BLaER1 treated with 17β-estradiol and CSF1 and Interleukin-3, amounts not matched to agents 10 nM and 100 nM (cell line): Measurements from ENCODE around the gene CRELD2.

Source experiments
- H3K27ac ChIP-seq, 11 experiments: shearing (Covaris generic); formaldehyde crosslinking; 2 replicates each; pipeline ENCODE4 v1.8.1; 2022
- H3K27me3 ChIP-seq, 11 experiments: shearing (Covaris generic); formaldehyde crosslinking; 2 replicates each; pipeline ENCODE4 v1.8.1; 2022
- H3K36me3 ChIP-seq, 11 experiments: shearing (Covaris generic); formaldehyde crosslinking; 2 replicates each; pipeline ENCODE4 v1.8.1; 2022
- H3K4me1 ChIP-seq, 10 experiments: shearing (Covaris generic); formaldehyde crosslinking; 2 replicates each; pipeline ENCODE4 v1.8.1; 2022
- H3K4me2 ChIP-seq, 11 experiments: shearing (Covaris generic); formaldehyde crosslinking; 2 replicates each; pipeline ENCODE4 v1.8.1; 2022
- H3K4me3 ChIP-seq, 10 experiments: shearing (Covaris generic); formaldehyde crosslinking; 2 replicates each; pipeline ENCODE4 v1.8.1; 2022
- H3K9ac ChIP-seq, 11 experiments: shearing (Covaris generic); formaldehyde crosslinking; 2 replicates each; pipeline ENCODE4 v1.8.1; 2022
- H3K9me3 ChIP-seq, 11 experiments: shearing (Covaris generic); formaldehyde crosslinking; replicated peaks in 1 of 11; 2 replicates each; pipeline ENCODE4 v1.8.1; 2022
- H4K20me1 ChIP-seq, 11 experiments: shearing (Covaris generic); formaldehyde crosslinking; 2 replicates each; pipeline ENCODE4 v1.8.1; 2022
- Cebpa-rat ChIP-seq, 11 experiments: shearing (Covaris generic); IDR thresholded peaks; 2 replicates each; pipeline ENCODE4 v1.8.1; 2022

The CRELD2 gene

DNA sequence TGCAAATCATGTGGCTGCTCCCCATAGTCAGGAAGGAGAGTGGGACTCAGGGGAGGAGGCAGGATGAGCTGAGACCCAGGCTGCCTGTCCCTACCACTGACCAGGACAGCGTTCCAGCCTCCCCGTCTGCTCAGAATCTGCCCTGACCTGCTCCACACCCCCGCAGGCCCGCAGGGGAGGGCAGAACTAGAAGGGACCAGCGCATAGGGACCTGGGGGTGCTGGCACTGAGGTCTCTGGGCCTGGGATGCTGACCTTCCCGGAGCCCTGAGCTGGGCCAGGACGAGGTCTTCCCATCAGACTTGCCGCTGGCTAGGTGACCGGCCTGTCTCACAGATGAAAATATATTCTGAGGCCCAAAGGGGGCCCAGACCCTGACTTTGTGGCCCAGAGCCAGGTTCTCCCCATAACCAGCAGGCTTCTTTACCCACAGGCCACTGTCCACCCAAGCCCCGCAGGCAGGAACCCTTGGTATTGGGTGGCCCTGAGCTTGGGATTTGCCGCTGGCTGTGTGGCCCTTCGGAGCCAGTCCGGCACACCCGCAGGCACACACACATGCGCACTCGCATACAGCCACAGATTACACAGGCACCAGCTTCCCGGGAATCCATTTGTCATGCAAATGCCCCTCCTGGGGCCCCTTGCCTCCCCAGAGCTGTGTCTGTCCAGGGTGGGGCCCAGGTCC lies 28.3 kb downstream of the CRELD2 start:
- peaks cover 0 to 5% (median 0%) of the 10 kb centered on the region in 11 experiments; a peak in 2 of 22 replicates for H4K20me1 ChIP-seq
- peaks cover 13 to 78% (median 54%) of the 10 kb centered on the region in 10 experiments; a peak in 19 of 20 replicates for H3K4me1 ChIP-seq
- H3K27ac ChIP-seq = peak overlapping the region in 1 of 11 experiments; percentile 25; a peak in 1 of 22 replicates

DNA sequence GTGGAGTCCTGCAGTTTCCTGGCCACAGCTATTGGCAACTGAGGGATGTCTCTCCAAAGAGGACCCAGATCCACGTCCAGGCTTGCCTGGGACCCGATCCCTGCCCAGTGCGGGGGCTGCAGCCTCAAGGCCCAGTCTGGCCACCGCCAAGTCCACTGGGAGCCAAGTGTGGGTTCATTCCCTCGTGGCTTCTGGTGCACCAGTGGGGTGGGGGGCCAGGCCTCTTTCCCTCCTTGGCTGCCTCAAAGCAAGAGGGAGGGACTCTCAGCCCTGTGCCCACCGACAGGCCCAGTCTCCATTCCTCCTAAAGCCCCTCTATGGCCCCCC lies 28.8 kb downstream of the CRELD2 start:
- H4K20me1 ChIP-seq = peaks cover 0 to 5% (median 0%) of the 10 kb centered on the region in 11 experiments; a peak in 2 of 22 replicates
- H3K4me2 ChIP-seq = peak overlapping the region in 7 of 11 experiments; percentile 23 to 68 (median 48); a peak in 11 of 22 replicates
- H3K9ac ChIP-seq = peak overlapping the region in 2 of 11 experiments; percentile 36 to 44; a peak in 3 of 22 replicates
- no peaks in the 10 kb centered on the region for H3K36me3 ChIP-seq
- TF ChIP-seq Cebpa-rat (IDR thresholded peaks at IDR 0.05) = no peak
- no peaks in the 10 kb centered on the region for H3K9me3 ChIP-seq
- no peak overlapping the region for H3K27ac ChIP-seq
- H3K4me1 ChIP-seq = peaks cover 17 to 79% (median 59%) of the 10 kb centered on the region in 10 experiments; a peak in 19 of 20 replicates
- H3K27me3 ChIP-seq = no peaks in the 10 kb centered on the region
- H3K4me3 ChIP-seq = no peak overlapping the region

More for the DNA sequence above, 28.3 kb downstream of the CRELD2 start:
- Histone ChIP-seq H3K36me3 (no peaks in the 10 kb centered on the region), H3K9me3 (peaks cover 0 to 3% (median 0%) of the 10 kb centered on the region in 11 experiments; a peak in 2 of 22 replicates), H3K4me3 (no peak overlapping the region), H3K27me3 (no peaks in the 10 kb centered on the region), H3K4me2 (peak overlapping the region in 7 of 11 experiments; percentile 23 to 68 (median 58); a peak in 9 of 22 replicates), H3K9ac (peak overlapping the region in 3 of 11 experiments; percentile 9 to 36 (median 10); a peak in 4 of 22 replicates)
- no peak for TF ChIP-seq Cebpa-rat (IDR thresholded peaks at IDR 0.05)

DNA sequence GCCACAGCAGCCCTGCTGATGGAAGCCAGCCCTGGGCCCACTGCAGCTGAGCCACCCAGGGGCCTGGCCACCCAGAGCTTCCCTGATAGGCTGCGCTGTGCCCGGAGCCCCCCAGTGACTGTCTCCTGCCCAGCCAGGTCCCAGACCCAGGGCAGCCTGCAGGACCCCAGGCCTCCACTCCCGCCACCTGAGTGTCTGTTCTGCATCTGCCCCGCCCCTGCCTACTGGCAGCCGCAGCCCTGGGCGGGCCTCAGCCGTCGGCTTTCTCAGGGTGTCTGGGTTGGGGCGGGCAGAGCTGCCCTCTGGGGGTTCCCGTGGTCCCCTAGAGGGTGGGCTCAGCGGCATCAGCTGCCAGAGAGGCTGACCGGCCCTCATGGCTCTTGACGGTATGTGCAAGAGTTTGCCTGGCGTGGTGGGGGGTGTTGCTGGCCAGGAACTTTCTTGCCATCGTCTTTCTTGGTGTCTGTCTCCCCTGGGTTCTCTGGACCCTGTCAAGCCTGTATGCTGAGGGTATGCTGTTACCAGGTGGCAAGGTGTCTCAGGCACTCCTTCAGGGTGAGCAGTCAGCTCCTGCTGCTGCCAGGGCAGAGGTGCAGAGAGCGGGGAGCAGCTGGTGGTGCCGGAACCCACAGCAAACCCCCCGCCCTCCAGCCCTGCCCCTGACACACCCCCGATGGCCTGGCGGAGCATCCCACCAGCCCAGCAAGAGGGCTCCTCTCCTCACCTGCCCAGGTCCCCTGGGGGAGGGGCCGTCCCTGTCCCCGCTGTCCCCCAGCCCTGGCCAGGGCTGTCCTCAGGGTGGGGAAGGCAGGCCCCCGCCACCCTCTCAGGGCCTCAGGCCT lies 29.9 kb downstream of the CRELD2 start:
- H3K36me3 ChIP-seq = no peaks in the 10 kb centered on the region
- H3K4me2 ChIP-seq = peak overlapping the region in 9 of 11 experiments; percentile 18 to 68 (median 46); a peak in 17 of 22 replicates
- H4K20me1 ChIP-seq = peaks cover 0 to 10% (median 0%) of the 10 kb centered on the region in 11 experiments; a peak in 2 of 22 replicates
- H3K27me3 ChIP-seq = no peaks in the 10 kb centered on the region
- no peak for TF ChIP-seq Cebpa-rat (IDR thresholded peaks at IDR 0.05)
- no peak overlapping the region for H3K27ac ChIP-seq
- peak overlapping the region in 6 of 11 experiments; percentile 19 to 56 (median 37); a peak in 5 of 22 replicates for H3K9ac ChIP-seq
- H3K9me3 ChIP-seq = no peaks in the 10 kb centered on the region
- no peak overlapping the region for H3K4me3 ChIP-seq
- H3K4me1 ChIP-seq = peaks cover 25 to 85% (median 70%) of the 10 kb centered on the region in 10 experiments

DNA sequence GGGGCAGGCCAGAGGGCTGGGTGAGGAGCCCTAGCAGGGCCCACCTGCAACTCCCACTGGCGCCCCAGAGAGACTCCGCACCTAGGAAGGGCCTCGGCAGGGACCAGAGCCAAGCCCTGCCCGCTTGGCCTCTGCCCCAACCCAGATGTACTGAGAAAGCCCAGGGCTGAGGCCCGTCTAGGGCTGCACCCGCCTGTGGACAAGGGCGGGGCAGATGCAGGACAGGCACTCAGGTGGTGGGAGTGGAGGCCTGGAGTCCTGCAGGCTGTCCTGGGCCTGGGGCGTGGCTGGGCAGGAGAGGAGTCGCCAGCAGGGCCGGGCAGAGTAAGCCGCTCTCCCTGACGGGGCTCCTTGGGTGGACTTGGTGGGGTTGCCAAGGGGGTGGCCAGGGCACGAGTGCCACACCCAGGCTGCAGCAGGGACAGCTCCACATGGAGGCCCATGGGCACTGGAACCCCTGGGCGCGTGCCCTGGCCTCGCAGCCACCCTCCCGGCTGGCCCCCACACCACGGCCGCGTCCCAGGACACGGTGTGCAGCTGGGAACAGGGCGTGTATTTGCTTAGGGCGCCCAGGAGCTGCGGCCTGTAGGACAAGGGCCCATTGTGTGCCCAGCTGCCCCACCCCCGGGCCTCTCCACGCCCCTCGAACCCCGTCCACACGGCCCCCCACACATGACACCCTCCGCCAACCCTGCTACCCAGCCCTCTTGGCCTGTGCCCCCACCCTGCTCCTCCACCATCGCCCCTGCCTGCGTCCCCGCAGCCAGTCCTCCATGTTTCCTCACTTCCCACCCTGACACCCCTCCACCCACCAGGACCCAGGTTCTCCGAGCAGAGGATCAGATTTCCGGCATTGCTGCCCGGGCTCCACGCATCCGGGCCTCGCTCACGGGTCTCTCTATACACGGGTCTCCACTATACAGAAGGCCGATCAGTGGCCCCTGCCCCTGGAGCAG lies 30.8 kb downstream of the CRELD2 start:
- H3K9ac ChIP-seq = peak overlapping the region in 3 of 11 experiments; percentile 19 to 56 (median 29); a peak in 3 of 22 replicates
- no peaks in the 10 kb centered on the region for H3K36me3 ChIP-seq
- peaks cover 34 to 88% (median 78%) of the 10 kb centered on the region in 10 experiments for H3K4me1 ChIP-seq
- H3K4me3 ChIP-seq = no peak overlapping the region
- H3K9me3 ChIP-seq = no peaks in the 10 kb centered on the region
- no peak for TF ChIP-seq Cebpa-rat (IDR thresholded peaks at IDR 0.05)
- no peaks in the 10 kb centered on the region for H3K27me3 ChIP-seq
- H4K20me1 ChIP-seq = peaks cover 0 to 10% (median 0%) of the 10 kb centered on the region in 11 experiments; a peak in 2 of 22 replicates
- H3K27ac ChIP-seq = no peak overlapping the region
- peak overlapping the region in 8 of 11 experiments; percentile 18 to 68 (median 45); a peak in 14 of 22 replicates for H3K4me2 ChIP-seq

DNA sequence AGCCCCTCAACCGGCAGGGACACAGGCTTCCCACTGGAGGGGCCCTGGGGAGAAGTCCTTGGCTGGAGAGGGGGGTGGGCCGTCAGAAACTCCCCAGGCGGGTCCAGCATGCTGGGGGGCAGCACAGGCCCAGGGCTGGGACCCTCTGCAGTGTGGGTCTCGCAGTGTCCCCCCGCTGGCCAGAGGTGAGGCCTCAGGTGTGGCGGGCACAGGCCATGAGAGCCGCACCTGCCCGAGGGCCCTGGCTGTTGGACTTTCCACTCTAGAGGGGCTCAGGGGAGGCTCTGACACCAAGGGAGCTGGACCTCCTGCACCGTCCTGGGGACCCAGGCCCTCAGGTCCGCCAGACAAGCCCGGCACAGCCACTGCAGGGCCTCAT lies 31.5 kb downstream of the CRELD2 start:
- Histone ChIP-seq H3K9me3 (no peaks in the 10 kb centered on the region), H3K27ac (no peak overlapping the region), H3K4me3 (no peak overlapping the region), H3K27me3 (no peaks in the 10 kb centered on the region), H3K36me3 (no peaks in the 10 kb centered on the region), H3K4me1 (peaks cover 40 to 90% (median 83%) of the 10 kb centered on the region in 10 experiments), H4K20me1 (peaks cover 0 to 10% (median 0%) of the 10 kb centered on the region in 11 experiments; a peak in 2 of 22 replicates), H3K4me2 (no peak overlapping the region), H3K9ac (no peak overlapping the region)
- TF ChIP-seq Cebpa-rat (IDR thresholded peaks at IDR 0.05) = no peak

DNA sequence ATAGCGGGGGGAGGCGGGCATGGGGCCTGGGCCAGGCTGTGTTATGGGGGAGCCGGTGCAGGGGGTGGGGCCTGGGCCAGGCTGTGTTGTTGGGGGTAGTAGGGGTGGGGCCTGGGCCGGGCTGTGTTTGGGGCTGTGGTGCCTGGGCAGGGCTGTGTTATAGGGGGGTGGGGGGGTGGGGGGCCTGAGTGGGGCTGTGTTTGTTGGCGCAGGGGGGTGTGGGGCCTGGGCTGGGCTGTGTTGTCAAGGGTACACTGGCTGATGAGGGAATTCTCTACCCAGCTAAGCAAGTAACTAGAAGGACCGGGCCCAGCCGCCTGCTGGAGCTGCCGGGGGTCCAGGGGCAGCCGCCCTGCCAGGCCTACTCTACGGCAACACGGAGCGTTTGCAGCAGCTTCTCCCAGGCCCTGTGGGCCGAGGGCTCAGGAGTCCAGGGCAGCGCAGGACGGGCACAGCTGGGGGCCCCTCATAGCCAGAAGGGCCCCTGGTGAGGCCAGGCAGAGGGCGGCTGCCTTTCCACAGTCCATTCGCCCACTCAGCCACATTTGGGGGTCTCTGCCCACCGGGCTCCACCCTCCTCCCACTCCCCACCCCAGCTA lies 32.1 kb downstream of the CRELD2 start:
- Histone ChIP-seq H3K27ac (no peak overlapping the region), H3K36me3 (no peaks in the 10 kb centered on the region), H3K27me3 (no peaks in the 10 kb centered on the region), H4K20me1 (peaks cover 0 to 10% (median 0%) of the 10 kb centered on the region in 11 experiments; a peak in 3 of 22 replicates), H3K4me3 (no peak overlapping the region), H3K4me2 (peak overlapping the region in 10 of 11 experiments; percentile 37 to 92 (median 74); a peak in 16 of 22 replicates), H3K9me3 (no peaks in the 10 kb centered on the region), H3K9ac (no peak overlapping the region), H3K4me1 (peaks cover 46 to 91% (median 86%) of the 10 kb centered on the region in 10 experiments)
- TF ChIP-seq Cebpa-rat (IDR thresholded peaks at IDR 0.05) = no peak

DNA sequence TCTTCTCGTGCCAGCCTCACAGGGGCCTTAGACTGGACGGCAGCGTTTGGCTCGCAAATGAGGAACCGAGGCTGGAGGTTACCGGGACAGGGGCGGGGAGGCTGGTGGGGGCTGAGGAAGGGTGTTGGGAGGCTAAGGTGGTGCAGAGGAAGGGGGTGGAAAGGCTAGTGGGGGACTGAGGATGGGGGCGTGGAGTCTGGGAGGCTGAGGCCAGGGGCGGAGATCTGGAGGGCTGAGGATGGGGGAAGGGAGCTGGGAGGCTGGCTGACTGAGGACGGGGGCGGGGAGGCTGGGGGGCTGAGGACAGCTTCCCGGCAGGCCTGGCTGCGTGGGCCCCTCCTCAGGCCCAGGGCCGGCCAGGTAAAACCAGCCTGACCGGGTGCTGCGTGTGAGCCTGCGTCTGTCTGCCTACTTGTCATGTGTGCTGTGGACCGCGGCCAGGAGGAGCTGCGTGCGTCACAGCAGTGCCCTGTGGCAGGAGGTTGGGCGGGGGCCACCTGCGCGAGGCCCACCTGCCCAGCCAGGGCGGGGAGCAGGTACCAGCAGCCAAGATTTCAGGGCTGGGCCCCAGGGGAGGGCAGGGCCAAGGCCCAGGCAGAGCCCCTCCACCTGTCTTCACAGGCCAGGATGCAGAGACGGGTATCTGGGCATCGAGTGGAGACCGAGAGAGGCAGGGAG lies 32.7 kb downstream of the CRELD2 start:
- no peak overlapping the region for H3K4me3 ChIP-seq
- H4K20me1 ChIP-seq = peaks cover 0 to 10% (median 0%) of the 10 kb centered on the region in 11 experiments; a peak in 3 of 22 replicates
- H3K36me3 ChIP-seq = no peaks in the 10 kb centered on the region
- H3K9ac ChIP-seq = peak overlapping the region in 5 of 11 experiments; percentile 10 to 46 (median 26); a peak in 4 of 22 replicates
- no peak for TF ChIP-seq Cebpa-rat (IDR thresholded peaks at IDR 0.05)
- H3K27ac ChIP-seq = no peak overlapping the region
- H3K4me1 ChIP-seq = peaks cover 53 to 91% (median 86%) of the 10 kb centered on the region in 10 experiments
- H3K27me3 ChIP-seq = no peaks in the 10 kb centered on the region
- peak overlapping the region; percentile 37 to 92 (median 73); a peak in 21 of 22 replicates for H3K4me2 ChIP-seq
- H3K9me3 ChIP-seq = no peaks in the 10 kb centered on the region
